OCI-LY7 (cell line): Measurements from ENCODE around the gene NAA60. TPM values are rescaled to one million over a fixed set of nuclear protein-coding genes. Genes with fewer than 3 reads are reported as not detected.

ENCODE experiments used
- BruUV-seq: library from RNA; stranded (reverse); fragments of 400-500 nt; replicated peaks from 2 replicates; lab custom pipeline; 2021; lab: Mats Ljungman, UMichigan
- CTCF ChIA-PET: fragments of 300-600 bp; sonication (Branson Sonifier 250); formaldehyde crosslinking; loops from one replicate; lab custom pipeline; 2022; ENCODE audit warnings: antibody characterized with exemption; ENCODE audit not compliant: unreplicated experiment; lab: Charles Lee
- POLR2A ChIA-PET: fragments of 300-600 bp; sonication (Branson Sonifier 250); formaldehyde crosslinking; loops from one replicate; lab custom pipeline; 2022; ENCODE audit warnings: antibody characterized with exemption; lab: Charles Lee
- DNase-seq: peaks from one replicate; pipeline ENCODE4 v3.0.0-alpha.2; 2015; ENCODE audit warnings: low spot score
- H2AFZ ChIP-seq: fragments of 200-600 bp; sonication (generic), shearing (Covaris generic); 2 replicates; pipeline ENCODE4 v1.6.1; 2014; ENCODE audit warnings: mild to moderate bottlenecking, antibody characterized with exemption, low read length, moderate library complexity
- H3K27ac ChIP-seq: fragments of 200-600 bp; sonication (generic); 2 replicates; pipeline ENCODE4 v1.5.1; 2014; ENCODE audit warnings: mixed run types, low read depth, mild to moderate bottlenecking, moderate library complexity, low read length, inconsistent platforms; ENCODE audit not compliant: poor library complexity, severe bottlenecking
- H3K36me3 ChIP-seq: fragments of 200-600 bp; sonication (generic); 2 replicates; pipeline ENCODE4 v1.6.1; 2014; ENCODE audit warnings: mild to moderate bottlenecking, antibody characterized with exemption, low read length, moderate library complexity, mixed read lengths; ENCODE audit not compliant: insufficient read depth
- H3K4me1 ChIP-seq: fragments of 200-600 bp; sonication (generic); 2 replicates; pipeline ENCODE4 v1.5.1; 2014; ENCODE audit warnings: mild to moderate bottlenecking, low read length; ENCODE audit not compliant: insufficient read depth, poor library complexity, severe bottlenecking
- H3K4me2 ChIP-seq: fragments of 200-600 bp; sonication (generic); 2 replicates; pipeline ENCODE4 v1.6.1; 2014; ENCODE audit warnings: mild to moderate bottlenecking, low read length
- H3K4me3 ChIP-seq: fragments of 200-600 bp; sonication (generic); 2 replicates; pipeline ENCODE4 v1.5.1; 2014; ENCODE audit warnings: mild to moderate bottlenecking, low read depth, low read length; ENCODE audit not compliant: poor library complexity, severe bottlenecking
- H3K79me2 ChIP-seq: fragments of 200-600 bp; sonication (generic); 2 replicates; pipeline ENCODE4 v1.6.1; 2016; ENCODE audit warnings: low read depth, mild to moderate bottlenecking, low read length, moderate library complexity, mixed read lengths; ENCODE audit not compliant: insufficient read depth
- H3K9me2 ChIP-seq: fragments of 200-600 bp; sonication (generic); 2 replicates; pipeline ENCODE4 v1.6.1; 2016; ENCODE audit warnings: mild to moderate bottlenecking, low read length, mixed read lengths; ENCODE audit not compliant: insufficient read depth
- H3K9me3 ChIP-seq: fragments of 200-600 bp; sonication (generic); 2 replicates; pipeline ENCODE4 v1.6.1; 2014; ENCODE audit warnings: mild to moderate bottlenecking, mixed run types, low read length, mixed read lengths
- H4K20me1 ChIP-seq: fragments of 200-600 bp; sonication (generic); 2 replicates; pipeline ENCODE4 v1.6.1; 2014; ENCODE audit warnings: mild to moderate bottlenecking, antibody characterized with exemption, low read length, moderate library complexity, mixed read lengths; ENCODE audit not compliant: insufficient read depth
- CTCF ChIP-seq: fragments of 200-600 bp; sonication (generic); conservative IDR thresholded peaks from 2 replicates; pipeline ENCODE4 v1.5.1; 2014; ENCODE audit warnings: mild to moderate bottlenecking, antibody characterized with exemption, low read length, moderate library complexity, mixed read lengths
- EZH2phosphoT487 ChIP-seq: fragments of 200-600 bp; sonication (generic); IDR thresholded peaks from 2 replicates; pipeline ENCODE4 v1.6.1; 2018; ENCODE audit warnings: low read depth, borderline replicate concordance, mild to moderate bottlenecking, mixed run types, antibody characterized with exemption, low read length, moderate library complexity, mixed read lengths
- intact Hi-C: fragments of 100-400 bp; cut with micrococcal nuclease; formaldehyde crosslinking; loops from one replicate; pipeline ENCODE4 v1.10.0; 2022; ENCODE audit not compliant: unreplicated experiment
- total RNA-seq, 2 experiments: library from RNA; depleted of rRNA in 1 of 2; stranded (reverse); fragments of >200 nt in 1 of 2; shearing (Covaris generic) in 1 of 2; gene quantifications; 2 replicates each; pipeline ENCODE4 v1.2.3, GENCODE V29; 2014 to 2022

Gene NAA60
- total RNA-seq, 2 experiments from 2014 or later: 24.8 to 40.1 TPM

- no TSS peak for BruUV-seq
- POLR2A ChIA-PET: no interaction called here
Observed at GRCh38 chr16:3494386-3494973, 51.0 kb downstream of the NAA60 start.

GRCh38 chr16:3495176-3495575 is 51.7 kb downstream of the NAA60 start, which contains the start of gene C16orf90:
TSS of gene C16orf90 (minus strand) at chr16:3495489. CDS start at chr16:3495421, 68 bp downstream.
- H3K9me3 ChIP-seq: no peaks in the 10 kb centered on the region
- CTCF ChIA-PET: no interaction called here
- no peaks in the 10 kb centered on the region for H4K20me1 ChIP-seq
- TF ChIP-seq CTCF (no peak), EZH2phosphoT487 (no peak)
- no peak within 1 kb of the TSS for H3K27ac ChIP-seq
- no peaks in the 10 kb centered on the region for H3K79me2 ChIP-seq
- H3K4me2 ChIP-seq: no peak within 1 kb of the TSS
- intact Hi-C loops: no loop called here
- H3K4me1 ChIP-seq: no peaks in the 10 kb centered on the region
- no peaks in the 10 kb centered on the region for H3K9me2 ChIP-seq
- no peaks in the 10 kb centered on the region for H3K36me3 ChIP-seq
- POLR2A ChIA-PET: no interaction called here
- no peak within 1 kb of the TSS for H3K4me3 ChIP-seq
- no TSS peak for BruUV-seq
- no peak for DNase-seq
- no peak within 1 kb of the TSS for H2AFZ ChIP-seq

More at GRCh38 chr16:3494386-3494973, 51.0 kb downstream of the NAA60 start:
- no peaks in the 10 kb centered on the region for H3K36me3 ChIP-seq
- no peak overlapping the region for H3K27ac ChIP-seq
- H3K79me2 ChIP-seq: no peaks in the 10 kb centered on the region
- no peaks in the 10 kb centered on the region for H3K9me2 ChIP-seq
- no peaks in the 10 kb centered on the region for H3K9me3 ChIP-seq
- no peaks in the 10 kb centered on the region for H3K4me1 ChIP-seq
- no peak for DNase-seq
- CTCF ChIA-PET: no interaction called here
- TF ChIP-seq EZH2phosphoT487 (no peak), CTCF (no peak)
- no peak overlapping the region for H3K4me2 ChIP-seq
- no peak overlapping the region for H3K4me3 ChIP-seq
- no peaks in the 10 kb centered on the region for H4K20me1 ChIP-seq
- intact Hi-C loops: no loop called here
- no peak overlapping the region for H2AFZ ChIP-seq

- H3K27ac ChIP-seq: no peak overlapping the region
- H3K36me3 ChIP-seq: no peaks in the 10 kb centered on the region
- ChIA-PET CTCF (no interaction called here), POLR2A (interaction anchor here (0.6 kb wide), 1 partner anchor 326 kb away, joined by 5 read pairs; no protein-coding TSS in a partner anchor)
- H3K4me2 ChIP-seq: no peak overlapping the region
- DNase-seq: no peak
- H3K79me2 ChIP-seq: no peaks in the 10 kb centered on the region
- no TSS peak for BruUV-seq
- intact Hi-C loops: no loop called here
- TF ChIP-seq CTCF (no peak), EZH2phosphoT487 (no peak)
- H3K4me1 ChIP-seq: peaks cover 5% of the 10 kb centered on the region
- no peaks in the 10 kb centered on the region for H4K20me1 ChIP-seq
- no peaks in the 10 kb centered on the region for H3K9me3 ChIP-seq
- no peaks in the 10 kb centered on the region for H3K9me2 ChIP-seq
- H2AFZ ChIP-seq: no peak overlapping the region
- no peak overlapping the region for H3K4me3 ChIP-seq
Observed at GRCh38 chr16:3496386-3496785, 52.9 kb downstream of the NAA60 start.
